Stimulated activated naive B cell treated with anti-CD40 and anti-IgM and Interleukin-4, amounts not matched to agents 10 μg/mL and 1 μg/mL and 100 μg/mL, for 72 hours (primary cell): ENCODE results near the gene KRTAP9-6.

Experiments
- ATAC-seq, 2 donors: fragments of 150-1000 bp; cut with Tn5 transposase; replicated peaks; 2 replicates each; pipeline ENCODE4 v1.10.0; 2021; ENCODE audit warnings: moderate library complexity in 1 of 2
- DNase-seq: peaks from one replicate; pipeline ENCODE4 v3.0.0; 2021
- H3K27ac Mint-ChIP-seq: one replicate; pipeline ENCODE4 v1.8.0; 2022; ENCODE audit warnings: mild to moderate bottlenecking, mixed read lengths
- H3K27me3 Mint-ChIP-seq, 2 donors: one replicate each; pipeline ENCODE4 v1.8.0; 2022; ENCODE audit warnings: mixed read lengths in 2 of 2
- H3K36me3 Mint-ChIP-seq, 2 donors: one replicate each; pipeline ENCODE4 v1.8.0; 2022; ENCODE audit warnings: mixed read lengths in 2 of 2, mild to moderate bottlenecking in 1 of 2
- H3K4me1 Mint-ChIP-seq, 2 donors: one replicate each; pipeline ENCODE4 v1.8.0; 2022; ENCODE audit warnings: mixed read lengths in 2 of 2, mild to moderate bottlenecking in 1 of 2
- H3K4me3 Mint-ChIP-seq, 2 donors: one replicate each; pipeline ENCODE4 v1.8.0; 2022; ENCODE audit warnings: mild to moderate bottlenecking in 2 of 2, mixed read lengths in 2 of 2, moderate library complexity in 1 of 2
- H3K9me3 Mint-ChIP-seq, 2 donors: one replicate each; pipeline ENCODE4 v1.8.0; 2022; ENCODE audit warnings: mixed read lengths in 2 of 2, mild to moderate bottlenecking in 1 of 2

KRTAP9-6 gene

DNA sequence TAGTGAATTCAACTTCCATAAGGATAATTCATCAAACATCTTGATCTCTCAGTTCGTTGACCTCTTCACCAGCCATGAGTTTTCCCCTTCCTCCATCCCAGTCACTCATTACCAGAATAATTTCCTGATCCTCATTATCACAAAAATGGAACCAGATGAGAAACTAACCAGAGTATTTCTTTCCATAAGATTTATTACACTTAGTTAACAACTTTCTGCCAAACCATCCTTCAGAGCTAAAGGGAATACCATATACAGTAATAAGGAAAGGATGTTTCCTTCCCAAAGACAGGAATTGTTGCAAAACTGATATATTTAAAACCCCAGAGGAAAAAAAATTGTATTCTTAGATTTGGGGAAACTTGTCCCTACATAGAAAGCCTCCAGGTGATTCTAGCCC lies 28.8 kb downstream of the KRTAP9-6 start:
- no peak overlapping the region for H3K27ac Mint-ChIP-seq
- ATAC-seq (no peak), DNase-seq (no peak)
- H3K36me3 Mint-ChIP-seq = no peaks in the 10 kb centered on the region
- H3K27me3 Mint-ChIP-seq = peaks cover 0 to 10% of the 10 kb centered on the region in 2 donors
- peaks cover 0 to 2% of the 10 kb centered on the region in 2 donors for H3K4me1 Mint-ChIP-seq
- H3K4me3 Mint-ChIP-seq = no peak overlapping the region
- no peaks in the 10 kb centered on the region for H3K9me3 Mint-ChIP-seq

DNA sequence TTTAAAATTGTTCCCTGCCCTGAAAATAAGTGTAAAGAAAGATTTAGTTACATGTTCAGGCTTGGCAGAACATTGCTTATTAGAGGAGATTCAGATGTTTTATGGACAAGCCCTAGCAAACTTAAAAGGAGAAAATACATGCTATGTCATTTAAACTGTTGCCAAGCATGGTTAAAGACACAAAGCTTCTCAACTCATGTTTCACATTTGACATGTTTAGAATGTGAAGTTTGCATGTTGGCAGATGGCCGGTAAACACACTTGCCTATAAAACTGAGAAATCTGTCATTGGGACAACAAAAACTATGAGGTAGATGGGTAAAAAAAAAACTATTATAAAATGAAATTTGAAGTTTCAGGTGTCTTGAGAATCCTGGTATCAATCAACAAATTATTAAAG lies 31.7 kb downstream of the KRTAP9-6 start:
- no peak for ATAC-seq
- Mint-ChIP-seq H3K9me3 (no peaks in the 10 kb centered on the region), H3K4me1 (peaks cover 0 to 4% of the 10 kb centered on the region in 2 donors), H3K4me3 (no peak overlapping the region), H3K27me3 (peaks cover 0 to 10% of the 10 kb centered on the region in 2 donors), H3K36me3 (peaks cover 0 to 4% of the 10 kb centered on the region in 2 donors), H3K27ac (no peak overlapping the region)
- no peak for DNase-seq

- H3K4me3 Mint-ChIP-seq = no peak overlapping the region
- H3K27me3 Mint-ChIP-seq = no peaks in the 10 kb centered on the region
- peaks cover 2 to 5% of the 10 kb centered on the region in 2 donors for H3K4me1 Mint-ChIP-seq
- peaks cover 0 to 4% of the 10 kb centered on the region in 2 donors for H3K36me3 Mint-ChIP-seq
- no peaks in the 10 kb centered on the region for H3K9me3 Mint-ChIP-seq
- H3K27ac Mint-ChIP-seq = no peak overlapping the region
- ATAC-seq (no peak), DNase-seq (no peak)
Measured at GRCh38 chr17:41298458-41299135, 33.4 kb downstream of the KRTAP9-6 start.

DNA sequence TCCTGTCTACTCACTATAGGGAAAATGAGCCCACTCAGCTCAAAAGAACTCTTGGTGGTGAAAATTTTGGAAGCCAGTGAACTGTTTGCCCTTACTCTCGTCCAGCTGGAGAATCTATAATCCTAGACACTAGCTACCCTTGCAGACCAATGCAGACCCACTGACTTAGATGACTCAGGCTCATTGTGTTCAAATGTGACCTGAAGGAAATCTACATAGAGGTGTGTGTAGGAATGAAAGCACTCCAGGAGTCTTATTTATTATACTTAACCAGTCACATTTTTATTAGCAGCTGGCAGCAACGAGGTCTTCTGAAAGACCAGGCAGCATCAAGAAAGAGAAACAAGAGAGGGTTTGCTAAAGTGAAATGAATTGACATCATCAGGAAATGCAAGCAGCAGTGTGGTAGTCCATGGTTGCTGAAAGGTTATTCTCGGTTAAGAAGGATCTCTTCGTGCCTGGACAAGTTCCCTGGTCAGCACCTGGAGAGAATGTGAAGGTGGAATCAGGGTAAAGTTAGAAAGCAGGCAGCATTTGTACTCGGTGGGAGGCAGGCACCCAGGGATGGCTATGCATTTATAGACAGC lies 36.1 kb downstream of the KRTAP9-6 start:
- H3K4me3 Mint-ChIP-seq = no peak overlapping the region
- DNase-seq = no peak
- no peak for ATAC-seq
- H3K4me1 Mint-ChIP-seq = peaks cover 6 to 12% of the 10 kb centered on the region in 2 donors
- H3K36me3 Mint-ChIP-seq = peaks cover 0 to 4% of the 10 kb centered on the region in 2 donors
- no peaks in the 10 kb centered on the region for H3K27me3 Mint-ChIP-seq
- H3K27ac Mint-ChIP-seq = no peak overlapping the region
- H3K9me3 Mint-ChIP-seq = no peaks in the 10 kb centered on the region

- Mint-ChIP-seq H3K36me3 (peaks cover 0 to 4% of the 10 kb centered on the region in 2 donors), H3K4me1 (peaks cover 10 to 17% of the 10 kb centered on the region in 2 donors), H3K27me3 (no peaks in the 10 kb centered on the region), H3K27ac (no peak within 1 kb of the TSS), H3K9me3 (no peaks in the 10 kb centered on the region), H3K4me3 (no peak within 1 kb of the TSS)
- DNase-seq (no peak), ATAC-seq (no peak)
Measured at GRCh38 chr17:41301916-41302901, 37.0 kb downstream of the KRTAP9-6 start, which contains the start of gene KRTAP29-1. Gene KRTAP29-1 (minus strand): TSS chr17:41302851. CDS start chr17:41302851, 0 bp downstream.

GRCh38 chr17:41302981-41303380 lies 37.8 kb downstream of the KRTAP9-6 start:
- peaks cover 18 to 23% of the 10 kb centered on the region in 2 donors for H3K4me1 Mint-ChIP-seq
- H3K9me3 Mint-ChIP-seq = no peaks in the 10 kb centered on the region
- no peak overlapping the region for H3K4me3 Mint-ChIP-seq
- H3K27ac Mint-ChIP-seq = no peak overlapping the region
- DNase-seq (no peak), ATAC-seq (no peak)
- no peaks in the 10 kb centered on the region for H3K27me3 Mint-ChIP-seq
- H3K36me3 Mint-ChIP-seq = peaks cover 0 to 4% of the 10 kb centered on the region in 2 donors

- H3K9me3 Mint-ChIP-seq = no peaks in the 10 kb centered on the region
- no peaks in the 10 kb centered on the region for H3K27me3 Mint-ChIP-seq
- ATAC-seq (no peak), DNase-seq (no peak)
- peaks cover 0 to 4% of the 10 kb centered on the region in 2 donors for H3K36me3 Mint-ChIP-seq
- H3K4me3 Mint-ChIP-seq = no peak overlapping the region
- H3K27ac Mint-ChIP-seq = no peak overlapping the region
- peaks cover 29 to 33% of the 10 kb centered on the region in 2 donors for H3K4me1 Mint-ChIP-seq
Measured at GRCh38 chr17:41304091-41304490, 38.9 kb downstream of the KRTAP9-6 start.

DNA sequence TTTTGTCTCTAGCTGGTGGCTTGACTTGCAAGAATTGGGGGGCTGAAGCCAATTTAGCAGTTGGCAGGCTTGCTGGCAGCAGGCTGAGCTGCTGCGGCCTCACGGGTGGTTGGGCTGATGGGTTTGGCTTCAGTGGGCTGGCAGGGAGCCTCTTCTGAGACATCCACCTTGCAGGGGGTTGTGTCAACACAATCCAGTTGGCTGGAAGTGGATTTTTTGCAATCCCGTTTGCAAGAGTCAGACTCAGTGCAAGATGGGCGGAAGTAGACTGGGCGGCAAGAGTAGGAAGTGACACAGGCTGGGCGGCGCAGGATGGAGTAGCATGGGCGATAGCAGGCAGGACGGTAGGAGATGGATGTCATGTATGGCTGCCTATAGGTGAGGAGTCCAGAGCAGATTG lies 42.5 kb downstream of the KRTAP9-6 start:
- peak overlapping the region in 1 of 2 donors; percentile 73 for H3K4me3 Mint-ChIP-seq
- peak overlapping the region; percentile 89 for H3K27ac Mint-ChIP-seq

GRCh38 chr17:41308251-41308917 lies 43.2 kb downstream of the KRTAP9-6 start:
- peak; percentile 80 to 86 for ATAC-seq
- H3K4me1 Mint-ChIP-seq = peaks cover 40 to 45% of the 10 kb centered on the region in 2 donors
- H3K27me3 Mint-ChIP-seq = no peaks in the 10 kb centered on the region
- H3K27ac Mint-ChIP-seq = peak overlapping the region; percentile 89
- peak; percentile 55 for DNase-seq
- no peaks in the 10 kb centered on the region for H3K36me3 Mint-ChIP-seq
- no peaks in the 10 kb centered on the region for H3K9me3 Mint-ChIP-seq
- peak overlapping the region; percentile 66 to 73 for H3K4me3 Mint-ChIP-seq

More for the DNA sequence above, 42.5 kb downstream of the KRTAP9-6 start:
- H3K4me1 Mint-ChIP-seq = peaks cover 40 to 45% of the 10 kb centered on the region in 2 donors
- DNase-seq (no peak), ATAC-seq (no peak)
- H3K27me3 Mint-ChIP-seq = no peaks in the 10 kb centered on the region
- no peaks in the 10 kb centered on the region for H3K9me3 Mint-ChIP-seq
- H3K36me3 Mint-ChIP-seq = no peaks in the 10 kb centered on the region

- H3K4me3 Mint-ChIP-seq = peak within 1 kb of the TSS; percentile 66 to 73
- peaks cover 34 to 41% of the 10 kb centered on the region in 2 donors for H3K4me1 Mint-ChIP-seq
- H3K9me3 Mint-ChIP-seq = no peaks in the 10 kb centered on the region
- no peaks in the 10 kb centered on the region for H3K27me3 Mint-ChIP-seq
- DNase-seq (peak; percentile 33), ATAC-seq (peak; percentile 75 to 77)
- H3K36me3 Mint-ChIP-seq = no peaks in the 10 kb centered on the region
- peak within 1 kb of the TSS; percentile 89 for H3K27ac Mint-ChIP-seq
Measured at GRCh38 chr17:41308918-41309359, 43.8 kb downstream of the KRTAP9-6 start, which contains the start of gene KRTAP16-1. Gene KRTAP16-1 (minus strand): TSS chr17:41309309. CDS start chr17:41309253, 56 bp downstream.

DNA sequence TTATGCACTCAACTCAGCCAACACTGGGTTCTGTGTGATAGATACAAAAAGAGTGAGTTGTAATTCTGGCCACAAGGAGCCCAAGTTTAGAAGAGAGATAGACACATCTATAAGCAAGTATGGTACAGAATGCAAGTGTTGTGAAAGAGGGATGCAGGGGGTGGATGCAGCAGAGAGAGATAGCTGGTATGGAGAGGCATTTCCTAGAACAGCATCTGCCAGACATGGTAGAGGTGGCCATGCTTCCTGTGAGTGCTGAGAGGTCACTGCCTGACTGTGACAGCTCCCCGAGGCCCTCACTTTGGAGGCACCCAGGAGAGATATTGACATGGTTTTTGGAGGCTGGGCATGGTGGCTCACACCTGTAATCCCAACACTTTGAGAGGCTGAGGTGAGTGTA lies 45.9 kb downstream of the KRTAP9-6 start:
- no peak overlapping the region for H3K27ac Mint-ChIP-seq
- no peaks in the 10 kb centered on the region for H3K9me3 Mint-ChIP-seq
- H3K36me3 Mint-ChIP-seq = no peaks in the 10 kb centered on the region
- H3K4me1 Mint-ChIP-seq = peaks cover 35 to 36% of the 10 kb centered on the region in 2 donors
- no peak for DNase-seq
- no peak for ATAC-seq
- H3K4me3 Mint-ChIP-seq = no peak overlapping the region
- H3K27me3 Mint-ChIP-seq = peaks cover 1 to 4% of the 10 kb centered on the region in 2 donors

- Mint-ChIP-seq H3K4me1 (peaks cover 5 to 7% of the 10 kb centered on the region in 2 donors), H3K27me3 (peaks cover 4 to 5% of the 10 kb centered on the region in 2 donors), H3K27ac (no peak within 1 kb of the TSS), H3K9me3 (peaks cover 8 to 9% of the 10 kb centered on the region in 2 donors), H3K4me3 (no peak within 1 kb of the TSS), H3K36me3 (peaks cover 0 to 5% of the 10 kb centered on the region in 2 donors)
- DNase-seq (no peak), ATAC-seq (no peak)
Measured at GRCh38 chr17:41315204-41315794, 50.1 kb downstream of the KRTAP9-6 start, which contains the start of gene KRTAP17-1. Gene KRTAP17-1 (minus strand): TSS chr17:41315710. CDS start chr17:41315650, 60 bp downstream.
